IMR-90 (cell line): Measurements from ENCODE around the gene ADGRB3. TPM values are rescaled to one million over a fixed set of nuclear protein-coding genes. Genes with fewer than 3 reads are reported as not detected.

Experiments used
- ATAC-seq: fragments of 200-7000 bp; cut with Tn5 transposase; 2 replicates; pipeline ENCODE4 v1.9.1; 2020; ENCODE audit warnings: low read depth, mild to moderate bottlenecking, moderate library complexity
- BruUV-seq: library from RNA; stranded (reverse); fragments of 400-500 nt; replicated peaks from 2 replicates; lab custom pipeline; 2021; lab: Mats Ljungman, UMichigan
- CTCF ChIA-PET: fragments of 300-600 bp; formaldehyde crosslinking; extraction: SDS; loops from one replicate; lab custom pipeline; 2021; ENCODE audit warnings: antibody characterized with exemption; lab: Yijun Ruan, JAX
- POLR2A ChIA-PET: fragments of 300-600 bp; sonication (Branson Sonifier 250); formaldehyde crosslinking; loops from one replicate; lab custom pipeline; 2022; ENCODE audit warnings: antibody characterized with exemption; ENCODE audit not compliant: unreplicated experiment; lab: Charles Lee
- DNase-seq: peaks from one replicate; pipeline ENCODE4 v3.0.0; 2013
- H2AFZ ChIP-seq: replicated peaks from 2 replicates; pipeline ENCODE3; 2013; ENCODE audit warnings: low read length, mild to moderate bottlenecking; ENCODE audit not compliant: poor library complexity
- H2AK5ac ChIP-seq: 2 replicates; pipeline ENCODE4 v1.6.1; 2013; ENCODE audit warnings: low read depth, low read length, inconsistent platforms
- H2AK9ac ChIP-seq: replicated peaks from 2 replicates; pipeline ENCODE3; 2013; ENCODE audit warnings: mild to moderate bottlenecking, low read depth, low read length, moderate library complexity; ENCODE audit not compliant: poor library complexity
- H2BK120ac ChIP-seq: 2 replicates; pipeline ENCODE4 v1.6.1; 2013; ENCODE audit warnings: low read depth, low read length, inconsistent platforms
- H2BK15ac ChIP-seq: 3 replicates; pipeline ENCODE4 v1.6.1; 2013; ENCODE audit warnings: low read depth, low read length, inconsistent platforms
- H2BK20ac ChIP-seq: 2 replicates; pipeline ENCODE4 v1.6.1; 2013; ENCODE audit warnings: low read depth, mild to moderate bottlenecking, inconsistent platforms, low read length, moderate library complexity
- H2BK5ac ChIP-seq: 2 replicates; pipeline ENCODE4 v1.6.1; 2013; ENCODE audit warnings: mild to moderate bottlenecking, low read depth, low read length, inconsistent platforms; ENCODE audit not compliant: poor library complexity, severe bottlenecking
- H3K14ac ChIP-seq: replicated peaks from 2 replicates; pipeline ENCODE4 v1.6.1; 2013; ENCODE audit warnings: low read depth, low read length, inconsistent platforms
- H3K18ac ChIP-seq: 2 replicates; pipeline ENCODE4 v1.6.1; 2013; ENCODE audit warnings: low read depth, low read length, control low read depth
- H3K23ac ChIP-seq: 2 replicates; pipeline ENCODE4 v1.6.1; 2013; ENCODE audit warnings: low read depth, low read length, inconsistent platforms
- H3K27ac ChIP-seq: 2 replicates; pipeline ENCODE4 v1.5.1; 2013; ENCODE audit warnings: mild to moderate bottlenecking, control low read depth, low read length; ENCODE audit not compliant: insufficient read depth
- H3K27me3 ChIP-seq: 2 replicates; pipeline ENCODE4 v1.6.1; 2013; ENCODE audit warnings: low read length; ENCODE audit not compliant: control insufficient read depth, insufficient read depth
- H3K36me3 ChIP-seq: 2 replicates; pipeline ENCODE4 v1.6.1; 2013; ENCODE audit warnings: low read length, mixed read lengths; ENCODE audit not compliant: control insufficient read depth, insufficient read depth
- H3K4ac ChIP-seq: 2 replicates; pipeline ENCODE4 v1.6.1; 2013; ENCODE audit warnings: low read depth, low read length, inconsistent platforms
- H3K4me1 ChIP-seq: 2 replicates; pipeline ENCODE4 v1.6.1; 2013; ENCODE audit warnings: low read length, mixed read lengths; ENCODE audit not compliant: control insufficient read depth, insufficient read depth
- H3K4me2 ChIP-seq: 2 replicates; pipeline ENCODE4 v1.6.1; 2013; ENCODE audit warnings: low read depth, mild to moderate bottlenecking, control low read depth, low read length, moderate library complexity
- H3K4me3 ChIP-seq: 2 replicates; pipeline ENCODE4 v1.5.1; 2013; ENCODE audit warnings: low read depth, mild to moderate bottlenecking, control low read depth, low read length, moderate library complexity; ENCODE audit not compliant: insufficient read depth
- H3K56ac ChIP-seq: 2 replicates; pipeline ENCODE4 v1.6.1; 2013; ENCODE audit warnings: low read length, inconsistent platforms; ENCODE audit not compliant: insufficient read depth; ENCODE audit errors: extremely low read depth
- H3K79me1 ChIP-seq, 2 experiments: 2 replicates each; pipeline ENCODE4 v1.6.1; 2013; ENCODE audit warnings: low read length in 2 of 2, inconsistent platforms in 1 of 2, low read depth in 1 of 2
- H3K9ac ChIP-seq: 2 replicates; pipeline ENCODE4 v1.6.1; 2013; ENCODE audit warnings: low read depth, low read length, control low read depth
- H3K9me1 ChIP-seq: 2 replicates; pipeline ENCODE4 v1.6.1; 2013; ENCODE audit warnings: low read length, inconsistent platforms; ENCODE audit not compliant: insufficient read depth
- H3K9me3 ChIP-seq: 2 replicates; pipeline ENCODE4 v1.6.1; 2013; ENCODE audit warnings: low read length; ENCODE audit not compliant: control insufficient read depth, insufficient read depth
- H4K20me1 ChIP-seq: 2 replicates; pipeline ENCODE4 v1.6.1; 2013; ENCODE audit warnings: low read length, inconsistent platforms; ENCODE audit not compliant: insufficient read depth
- H4K5ac ChIP-seq: 2 replicates; pipeline ENCODE4 v1.6.1; 2013; ENCODE audit warnings: mild to moderate bottlenecking, low read depth, low read length, control low read depth
- H4K8ac ChIP-seq, 2 experiments: 2 replicates each; pipeline ENCODE4 v1.6.1; 2013; ENCODE audit warnings: low read depth in 2 of 2, low read length in 2 of 2, control low read depth in 1 of 2, inconsistent platforms in 1 of 2
- H4K91ac ChIP-seq: 2 replicates; pipeline ENCODE4 v1.6.1; 2013; ENCODE audit warnings: low read depth, low read length, inconsistent platforms; ENCODE audit not compliant: insufficient read depth
- RFX5 ChIP-seq: IDR thresholded peaks from 2 replicates; pipeline ENCODE4 v1.8.0; 2012; ENCODE audit warnings: low read depth, mild to moderate bottlenecking, low read length, moderate library complexity
- WGBS, 2 experiments: methylation state at CpG; one replicate each; pipeline versions ENCODE4 v1.1.5 to v1.1.7; 2013; ENCODE audit warnings: missing lambda C conversion rate in 2 of 2; ENCODE audit not compliant: insufficient read length in 1 of 2; ENCODE audit errors: extremely low coverage in 2 of 2; 5-methylcytosine and 5-hydroxymethylcytosine counted together
- dilution Hi-C: fragments of 300-500 bp; cut with HindIII; formaldehyde crosslinking; loops from one replicate; pipeline ENCODE4 v1.14.3; 2018; ENCODE audit warnings: low sequenced_read_pairs; ENCODE audit not compliant: unreplicated experiment
- in situ Hi-C: fragments of 300-500 bp; cut with MboI; formaldehyde crosslinking; loops from 3 replicates; pipeline ENCODE4 v1.14.3; 2019; ENCODE audit warnings: low sequenced_read_pairs, inconsistent platforms, mixed read lengths
- intact Hi-C: fragments of 100-400 bp; cut with micrococcal nuclease; formaldehyde crosslinking; loops from 2 replicates; pipeline ENCODE4 v1.10.0; 2022
- polyA plus RNA-seq, 3 experiments: library from polyadenylated mRNA; depleted of rRNA; stranded (reverse); fragments of >200 nt; gene quantifications; 2 replicates each; pipeline ENCODE4 v1.2.3, GENCODE V29; 2012; ENCODE audit warnings: low replicate concordance in 1 of 3
- total RNA-seq: library from RNA; depleted of rRNA; stranded (reverse); fragments of >200 nt; gene quantifications from 2 replicates; pipeline ENCODE4 v1.2.3, GENCODE V29; 2012

ADGRB3 gene
- total and polyA plus RNA-seq, 2 of the 4 experiments (the other 2 are of a cell fraction) = not detected

- intact Hi-C loops (no loop called here), in situ Hi-C loops (no loop called here), dilution Hi-C loops (no loop called here)
- Histone ChIP-seq H3K27ac (no peak overlapping the region), H3K23ac (no peak overlapping the region), H3K79me1 (no peaks in the 10 kb centered on the region), H2BK5ac (no peak overlapping the region), H2AK9ac (peak overlapping the region; percentile 63), H2BK15ac (no peak overlapping the region), H3K4ac (no peak overlapping the region), H4K5ac (no peak overlapping the region), H2BK120ac (no peak overlapping the region), H3K4me1 (no peaks in the 10 kb centered on the region), H4K91ac (no peak overlapping the region), H3K56ac (no peak overlapping the region), H3K4me2 (no peak overlapping the region), H4K20me1 (no peaks in the 10 kb centered on the region), H3K27me3 (no peaks in the 10 kb centered on the region), H3K14ac (no peak overlapping the region), H3K9ac (no peak overlapping the region), H3K36me3 (no peaks in the 10 kb centered on the region), H2BK20ac (no peak overlapping the region), H3K4me3 (no peak overlapping the region), H3K9me1 (no peaks in the 10 kb centered on the region), H2AFZ (no peak overlapping the region), H2AK5ac (no peak overlapping the region), H3K9me3 (peaks cover 4% of the 10 kb centered on the region), H4K8ac (no peak overlapping the region), H3K18ac (no peak overlapping the region)
- DNase-seq (no peak), ATAC-seq (no peak)
- TF ChIP-seq RFX5 = no peak
- no TSS peak for BruUV-seq
- POLR2A ChIA-PET = no interaction called here
- CTCF ChIA-PET = interaction anchor here (0.6 kb wide), 1 partner anchor 18 kb away, joined by 3 read pairs; no protein-coding TSS in a partner anchor
- WGBS, 2 experiments = no CpG with 5 or more reads among the region's 3 CpGs
Observed at GRCh38 chr6:69422475-69422874, 787.4 kb downstream of the ADGRB3 start.
